ENCODE results near the gene PTPRC.

Gene PTPRC

GRCh38 chr1:198647055-198647454 lies 8.2 kb downstream of the PTPRC start:
- DNase-seq = no peak

DNA sequence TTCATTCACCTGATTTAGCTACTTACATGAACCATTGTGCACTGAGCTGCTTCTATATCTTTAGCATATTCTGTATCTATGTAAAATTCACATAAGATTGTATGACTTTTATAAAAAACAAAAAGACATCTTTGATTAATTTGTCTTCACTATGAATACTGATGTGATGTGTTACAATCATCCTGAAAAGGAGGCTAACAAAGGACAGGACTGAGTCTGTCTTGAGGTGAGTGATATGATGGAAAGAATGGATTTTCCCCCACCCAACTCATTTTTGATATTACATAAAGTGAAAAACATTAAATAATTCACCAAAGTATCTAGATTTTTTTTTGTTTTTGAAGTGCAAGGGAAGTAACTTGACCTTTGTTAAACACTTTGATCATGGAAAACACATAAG lies 9.8 kb downstream of the PTPRC start:
- no peak for DNase-seq

GRCh38 chr1:198649232-198649967 lies 10.6 kb downstream of the PTPRC start:
- DNase-seq = no peak

- peak in 1 of 2 donors; percentile 60 for DNase-seq
Measured at GRCh38 chr1:198649968-198650338, 11.1 kb downstream of the PTPRC start.

DNA sequence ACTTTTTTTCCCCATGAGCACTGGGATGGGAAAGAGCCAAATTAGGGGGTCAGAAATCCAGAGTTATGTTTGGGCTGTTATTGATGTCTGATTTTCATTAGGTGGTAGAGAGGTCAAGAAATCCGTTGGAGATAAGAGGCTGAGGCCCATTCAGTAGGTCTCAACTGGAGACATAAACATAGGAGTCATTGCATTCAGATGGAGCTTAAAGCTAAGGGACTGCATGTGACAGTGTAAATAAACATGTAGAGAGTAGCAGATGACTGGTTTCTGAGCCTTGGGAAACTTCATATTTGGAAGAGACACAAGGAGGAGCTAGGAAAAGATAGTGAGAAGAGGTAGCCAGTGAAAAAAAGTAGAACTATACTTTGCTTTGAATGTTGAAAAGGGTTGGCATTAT lies 11.7 kb downstream of the PTPRC start:
- DNase-seq = no peak

- no peak for DNase-seq
Measured at GRCh38 chr1:198651650-198652400, 13.0 kb downstream of the PTPRC start.

GRCh38 chr1:198653808-198654413 lies 15.1 kb downstream of the PTPRC start:
- DNase-seq = peak in 1 of 2 donors; percentile 58

- peak in 1 of 2 donors; percentile 50 for DNase-seq
Measured at GRCh38 chr1:198655459-198656121, 16.8 kb downstream of the PTPRC start.

GRCh38 chr1:198656500-198656932 lies 17.7 kb downstream of the PTPRC start:
- peak; percentile 93 to 96 for DNase-seq

DNA sequence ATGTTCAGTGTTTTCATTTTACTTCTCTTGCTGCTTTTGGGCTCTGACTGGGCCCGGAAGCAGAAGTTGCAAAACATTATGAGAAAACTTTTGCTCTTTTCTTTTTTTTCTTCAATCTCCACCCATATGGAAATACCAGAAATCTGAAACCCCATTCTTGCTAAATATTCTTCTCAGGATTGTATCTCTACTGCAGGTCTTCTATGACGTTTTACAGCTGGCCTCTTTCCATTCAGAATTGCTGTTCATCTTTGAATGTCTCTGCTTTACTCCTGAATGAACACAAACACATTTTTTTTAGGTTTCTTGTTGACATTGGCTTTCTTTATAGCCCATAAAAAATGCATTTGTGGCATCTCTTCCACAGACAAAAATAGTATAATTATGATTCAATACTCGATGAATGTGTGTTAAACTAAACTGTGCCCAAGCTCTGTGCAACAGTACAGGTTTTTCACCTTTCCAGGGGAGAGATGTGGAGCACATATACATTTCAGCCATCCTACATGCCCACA lies 18.8 kb downstream of the PTPRC start:
- peak; percentile 69 to 85 for DNase-seq

GRCh38 chr1:198660341-198661261 lies 21.8 kb downstream of the PTPRC start:
- DNase-seq = peak; percentile 41 to 75

DNA sequence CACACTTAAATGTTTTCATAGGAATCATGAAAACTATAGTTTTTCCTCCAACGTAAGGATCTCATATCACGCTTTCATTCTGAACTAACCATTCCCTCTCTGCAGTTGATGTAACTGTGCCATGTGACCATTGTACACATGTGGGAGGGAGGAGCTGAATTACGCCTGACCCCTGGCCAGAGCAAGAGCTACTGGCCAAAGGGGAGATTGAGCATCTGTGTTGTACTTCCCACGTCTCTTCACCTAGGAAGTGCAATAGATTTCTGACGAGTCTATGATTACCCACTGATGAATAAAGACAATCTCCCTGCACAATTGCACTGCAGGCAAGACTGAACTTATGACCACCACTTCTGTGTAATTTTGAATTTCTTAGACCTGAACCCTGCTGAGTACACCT lies 24.0 kb downstream of the PTPRC start:
- DNase-seq = no peak

DNA sequence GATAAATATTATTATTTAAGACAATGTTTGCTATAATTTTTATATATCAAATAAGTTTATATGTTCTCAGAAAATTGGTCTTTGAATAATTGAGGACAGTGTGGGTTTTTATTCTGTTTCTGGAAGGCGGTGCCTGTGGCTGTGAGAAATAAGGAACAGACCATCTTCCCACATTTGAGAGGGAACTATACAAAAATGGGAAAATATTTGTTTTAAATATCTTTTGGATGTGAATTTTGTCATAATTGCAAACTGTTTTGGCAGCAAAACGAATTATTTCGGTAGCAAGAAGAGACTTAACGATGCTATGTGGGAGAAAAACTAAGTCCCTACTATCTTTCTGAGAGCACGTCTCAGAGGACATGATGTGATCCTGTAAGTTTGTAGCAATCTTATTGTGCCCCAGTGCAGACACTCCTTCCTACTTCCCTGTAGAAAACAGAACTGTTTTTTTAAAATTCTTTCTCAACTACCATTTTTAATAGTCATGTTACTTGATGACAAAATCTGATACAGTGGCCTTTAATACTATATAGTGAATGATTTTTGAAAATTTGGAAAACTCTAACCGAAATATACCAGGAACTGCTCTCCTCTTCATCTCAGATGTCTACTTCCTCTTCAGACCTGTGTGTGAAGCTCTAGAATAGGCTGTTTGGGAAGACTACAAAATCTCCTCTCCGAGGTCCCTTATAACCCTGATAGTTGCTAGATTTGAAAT lies 25.4 kb downstream of the PTPRC start:
- DNase-seq = no peak

DNA sequence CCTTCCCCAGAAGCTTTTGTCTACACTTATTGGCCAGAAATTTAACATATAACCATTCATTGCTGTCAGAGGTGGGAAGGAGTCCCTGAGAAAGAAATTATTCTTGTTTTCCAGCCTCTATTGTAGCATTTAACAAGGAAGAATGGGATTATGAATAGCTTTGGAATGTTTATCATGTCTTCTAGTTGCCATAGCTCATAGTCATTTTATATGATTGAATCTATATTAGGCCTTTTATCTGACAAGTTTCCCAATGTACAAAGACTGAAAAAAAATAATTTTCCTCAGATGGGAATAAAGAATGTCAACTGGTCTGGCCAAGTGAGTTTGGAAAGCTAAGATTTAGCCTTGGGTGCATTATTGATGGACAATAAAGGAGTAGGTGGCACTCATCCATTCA lies 28.3 kb downstream of the PTPRC start:
- DNase-seq = no peak

DNA sequence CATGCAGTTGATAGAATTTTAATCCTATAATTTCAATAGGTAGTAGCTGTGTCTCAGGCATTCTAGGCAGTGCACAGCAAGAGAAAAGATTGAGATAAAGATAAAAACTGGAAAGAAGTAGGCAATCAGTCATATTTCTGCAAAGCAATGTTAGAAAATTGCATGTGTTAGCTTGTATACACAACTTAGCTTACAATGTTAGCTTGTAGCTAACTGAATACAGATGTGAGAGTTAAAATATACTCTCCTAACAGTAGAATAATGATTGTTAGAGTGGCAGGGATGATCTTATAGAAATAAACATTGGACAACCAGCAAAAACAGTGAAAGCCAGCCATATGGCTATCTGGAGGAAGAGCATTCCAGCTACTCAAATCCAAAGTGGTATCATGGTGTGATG lies 29.0 kb downstream of the PTPRC start:
- no peak for DNase-seq

GRCh38 chr1:198669023-198669698 lies 30.3 kb downstream of the PTPRC start:
- DNase-seq = peak; percentile 52 to 84

DNA sequence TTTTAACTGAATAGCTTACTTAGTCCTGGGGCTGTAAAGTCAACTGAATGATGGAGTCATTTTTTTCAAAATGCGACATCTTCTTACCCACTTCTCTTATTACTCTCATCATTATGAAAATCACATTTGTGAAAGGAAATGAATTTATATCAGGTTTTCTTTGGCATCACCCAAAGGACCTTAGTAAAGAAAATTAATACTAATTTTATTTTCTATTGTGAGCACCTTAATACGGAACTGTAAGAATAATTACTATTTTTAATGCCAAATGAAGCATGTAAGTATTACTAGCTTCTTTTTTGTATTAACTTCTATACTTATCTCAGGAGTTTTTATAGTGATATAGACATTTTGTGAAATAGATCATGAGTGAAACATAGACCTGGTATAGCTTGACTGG lies 30.9 kb downstream of the PTPRC start:
- no peak for DNase-seq

DNA sequence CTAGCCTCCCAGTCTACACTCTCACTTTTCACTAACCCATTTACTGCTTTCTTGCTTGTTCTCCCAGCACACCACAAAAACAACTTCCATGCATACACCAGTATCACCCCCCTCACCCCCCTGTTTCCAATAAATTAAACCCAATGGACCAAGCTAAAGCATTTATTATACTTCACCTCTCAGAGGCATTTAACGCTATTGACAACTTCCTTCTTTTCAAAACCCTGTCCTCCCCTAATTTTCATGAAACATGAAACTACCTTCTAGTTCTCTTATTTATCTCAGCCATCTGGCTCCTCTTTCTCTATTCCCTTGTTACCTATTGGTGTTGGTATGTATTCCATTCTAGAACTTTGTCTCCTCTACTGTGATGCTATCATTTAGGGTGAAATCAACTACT lies 32.3 kb downstream of the PTPRC start:
- no peak for DNase-seq

GRCh38 chr1:198672124-198672523 lies 33.3 kb downstream of the PTPRC start:
- DNase-seq = no peak

GRCh38 chr1:198674009-198674408 lies 35.2 kb downstream of the PTPRC start:
- DNase-seq = no peak

DNA sequence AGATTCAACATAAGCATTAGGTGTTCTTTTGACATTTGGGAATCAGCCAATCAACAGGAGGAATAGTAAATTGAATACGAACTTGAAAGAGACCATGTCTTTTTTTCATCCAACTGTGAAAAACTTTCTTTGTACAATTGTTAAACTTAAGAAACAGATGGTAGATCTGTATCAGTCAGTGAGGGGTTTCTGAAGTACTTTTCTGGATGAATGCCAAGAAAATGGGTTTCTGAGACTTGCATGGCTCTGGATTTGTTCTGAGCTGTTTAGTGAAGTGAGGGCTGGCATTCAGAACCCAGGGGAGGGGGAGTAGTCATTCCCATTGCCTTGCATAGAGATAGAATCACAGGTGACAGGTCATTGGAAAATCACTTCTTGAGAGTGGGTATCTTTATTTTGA lies 37.4 kb downstream of the PTPRC start:
- peak in 1 of 2 donors; percentile 71 for DNase-seq
